Chondrocyte (in vitro differentiated cells): ENCODE results near the gene OR5A2. TPM values are rescaled to one million over a fixed set of nuclear protein-coding genes. Genes with fewer than 3 reads are reported as not detected.

Experiments used
- DNase-seq: peaks from one replicate; pipeline ENCODE4 v3.0.0; 2021; ENCODE audit warnings: mixed read lengths, low spot score
- H3K27ac Mint-ChIP-seq: one replicate; pipeline ENCODE4 v1.8.0; 2021; ENCODE audit warnings: mild to moderate bottlenecking, moderate library complexity, mixed read lengths; ENCODE audit not compliant: unreplicated experiment
- H3K27me3 Mint-ChIP-seq: 2 replicates; pipeline ENCODE4 v1.8.0; 2021; ENCODE audit warnings: low read depth, mixed read lengths
- H3K36me3 Mint-ChIP-seq: 2 replicates; pipeline ENCODE4 v1.8.0; 2021; ENCODE audit warnings: low read depth, mixed read lengths
- H3K4me1 Mint-ChIP-seq: 2 replicates; pipeline ENCODE4 v1.8.0; 2021; ENCODE audit warnings: low read depth, mild to moderate bottlenecking, mixed read lengths
- H3K4me3 Mint-ChIP-seq: one replicate; pipeline ENCODE4 v1.8.0; 2021; ENCODE audit warnings: mild to moderate bottlenecking, moderate library complexity, mixed read lengths; ENCODE audit not compliant: unreplicated experiment
- H3K9me3 Mint-ChIP-seq: 2 replicates; pipeline ENCODE4 v1.8.0; 2021; ENCODE audit warnings: low read depth, mixed read lengths
- CTCF ChIP-seq: fragments of 200-600 bp; sonication (generic); IDR thresholded peaks from 2 replicates; pipeline ENCODE4 v1.5.0; 2021; ENCODE audit warnings: antibody characterized with exemption, mild to moderate bottlenecking, moderate library complexity
- long read RNA-seq: library from polyadenylated mRNA; stranded (forward); transcript quantifications from one replicate; pipeline ENCODE4 v2.0.0, GENCODE V29; 2021
- total RNA-seq: library from RNA; stranded (reverse); gene quantifications from 3 replicates; pipeline ENCODE4 v1.2.1, GENCODE V29; 2021

OR5A2 gene, protein sequence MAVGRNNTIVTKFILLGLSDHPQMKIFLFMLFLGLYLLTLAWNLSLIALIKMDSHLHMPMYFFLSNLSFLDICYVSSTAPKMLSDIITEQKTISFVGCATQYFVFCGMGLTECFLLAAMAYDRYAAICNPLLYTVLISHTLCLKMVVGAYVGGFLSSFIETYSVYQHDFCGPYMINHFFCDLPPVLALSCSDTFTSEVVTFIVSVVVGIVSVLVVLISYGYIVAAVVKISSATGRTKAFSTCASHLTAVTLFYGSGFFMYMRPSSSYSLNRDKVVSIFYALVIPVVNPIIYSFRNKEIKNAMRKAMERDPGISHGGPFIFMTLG
- total RNA-seq = not detected in 3 replicates
- long read RNA-seq = 0 reads

DNA sequence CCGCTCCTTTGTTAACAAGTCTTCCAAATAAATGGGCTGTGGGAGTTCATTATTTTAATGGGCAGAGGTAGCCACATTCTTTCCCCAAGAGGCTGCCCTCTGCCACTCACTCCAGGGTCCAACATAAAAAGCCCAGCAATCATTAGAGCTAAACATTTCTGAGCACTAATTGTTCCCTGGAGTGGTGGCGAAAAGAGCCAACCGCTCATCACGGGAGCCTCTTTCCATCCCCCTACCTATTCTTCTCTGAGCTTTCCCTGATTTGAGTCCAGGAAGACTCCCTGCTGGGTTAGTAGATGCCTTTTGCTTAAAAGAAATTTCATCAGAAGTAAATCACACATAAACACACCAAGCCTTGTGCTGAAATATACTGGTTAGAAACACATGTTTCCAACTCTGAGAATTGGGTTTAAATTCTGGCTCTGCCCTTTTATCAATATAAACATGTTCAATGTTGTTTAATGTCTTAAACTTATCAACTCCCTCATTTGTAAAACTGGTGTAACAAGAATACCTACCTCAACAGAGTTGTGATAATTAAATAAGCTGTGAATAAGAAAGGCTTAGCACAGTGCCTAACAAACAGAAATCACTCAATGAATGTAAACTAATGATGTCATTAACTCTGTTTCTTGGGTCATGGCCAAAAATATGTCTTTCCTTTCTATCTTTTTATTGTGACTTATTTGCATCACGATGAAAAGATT is at the start of gene OR5A2:
TSS of gene OR5A2 (minus strand) at position 53 of the 707 bp plus-strand sequence. CDS start 3,460 bp downstream, outside the sequence.
- H3K4me3 Mint-ChIP-seq = no peak within 1 kb of the TSS
- H3K9me3 Mint-ChIP-seq = no peaks in the 10 kb centered on the region
- no peak for TF ChIP-seq CTCF
- no peaks in the 10 kb centered on the region for H3K4me1 Mint-ChIP-seq
- H3K27me3 Mint-ChIP-seq = peaks cover 22% of the 10 kb centered on the region
- no peak within 1 kb of the TSS for H3K27ac Mint-ChIP-seq
- no peak for DNase-seq
- H3K36me3 Mint-ChIP-seq = no peaks in the 10 kb centered on the region

DNA sequence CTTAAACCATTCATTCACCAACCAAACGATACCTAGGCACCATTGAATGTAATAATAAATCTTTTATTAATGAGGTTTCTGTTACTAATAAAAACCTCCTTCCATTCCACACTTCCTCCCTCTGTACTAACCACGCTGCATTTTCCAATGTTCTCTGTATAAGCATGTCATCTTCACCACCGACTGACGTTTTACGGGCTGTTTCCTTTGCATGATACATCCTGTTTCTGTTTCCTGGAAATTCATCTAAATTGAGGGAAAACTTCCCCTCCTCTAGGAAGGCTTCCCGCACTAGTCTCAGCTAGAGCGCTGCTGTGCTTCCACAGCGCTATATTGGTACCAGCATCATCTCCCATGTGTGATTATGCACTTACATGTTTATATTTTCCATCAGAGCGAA is 49.0 kb upstream of the OR5A2 start:
- H3K9me3 Mint-ChIP-seq = no peaks in the 10 kb centered on the region
- no peak overlapping the region for H3K27ac Mint-ChIP-seq
- no peak overlapping the region for H3K4me3 Mint-ChIP-seq
- no peaks in the 10 kb centered on the region for H3K36me3 Mint-ChIP-seq
- no peak for DNase-seq
- H3K27me3 Mint-ChIP-seq = peaks cover 13% of the 10 kb centered on the region
- no peak for TF ChIP-seq CTCF
- H3K4me1 Mint-ChIP-seq = no peaks in the 10 kb centered on the region

DNA sequence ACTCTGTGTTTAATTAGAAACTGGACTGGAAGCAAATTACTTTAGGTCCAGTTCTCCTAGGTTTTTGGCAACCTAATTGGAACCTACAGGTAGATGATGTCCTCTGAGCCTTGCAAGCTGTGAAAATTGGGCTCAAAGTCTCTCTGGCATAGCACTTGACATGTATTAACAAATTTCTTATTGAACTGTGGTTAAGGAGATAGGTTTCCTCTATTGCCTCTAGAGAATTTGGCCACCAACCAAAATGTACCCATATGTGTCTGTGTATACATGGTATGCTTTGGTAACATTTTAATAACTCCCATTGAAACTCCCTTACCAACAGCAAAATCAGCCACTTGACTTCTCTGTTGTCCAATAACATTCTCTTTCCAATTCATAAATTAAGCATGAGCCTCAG is 46.8 kb upstream of the OR5A2 start, which contains the start of gene OR4D10:
TSS of gene OR4D10 (plus strand) at position 301 of the 400 bp plus-strand sequence. CDS start 4,115 bp downstream, outside the sequence.
- no peak for DNase-seq
- H3K9me3 Mint-ChIP-seq = no peaks in the 10 kb centered on the region

DNA sequence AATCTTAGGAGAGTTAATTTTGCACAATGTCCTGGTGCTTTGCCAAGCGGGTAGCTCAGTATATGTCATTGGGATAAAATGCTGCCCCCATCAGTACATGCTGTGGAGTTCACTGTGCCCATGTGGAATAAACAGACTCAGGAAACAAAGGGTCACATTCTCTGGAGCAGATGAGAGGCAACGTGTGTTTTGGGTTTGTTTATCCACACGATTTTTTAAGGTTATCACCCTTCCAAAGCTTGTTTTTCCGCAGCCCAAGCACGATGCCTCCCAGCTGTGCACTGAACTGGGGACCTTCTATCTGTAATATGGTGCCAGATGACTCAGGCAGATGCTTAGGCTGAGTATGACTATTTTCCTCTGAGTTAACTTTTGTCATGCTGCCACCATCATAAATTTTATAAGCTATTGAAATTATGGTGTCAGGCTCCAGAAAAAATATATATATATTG is 37.0 kb upstream of the OR5A2 start:
- Mint-ChIP-seq H3K27ac (no peak overlapping the region), H3K27me3 (peaks cover 9% of the 10 kb centered on the region), H3K36me3 (no peaks in the 10 kb centered on the region), H3K9me3 (no peaks in the 10 kb centered on the region), H3K4me3 (no peak overlapping the region), H3K4me1 (no peaks in the 10 kb centered on the region)
- TF ChIP-seq CTCF = no peak
- DNase-seq = no peak

More for the DNA sequence above, 46.8 kb upstream of the OR5A2 start, which contains the start of gene OR4D10:
- H3K27ac Mint-ChIP-seq = no peak within 1 kb of the TSS
- TF ChIP-seq CTCF = no peak
- no peak within 1 kb of the TSS for H3K4me3 Mint-ChIP-seq
- no peaks in the 10 kb centered on the region for H3K36me3 Mint-ChIP-seq
- no peaks in the 10 kb centered on the region for H3K4me1 Mint-ChIP-seq
- H3K27me3 Mint-ChIP-seq = peaks cover 12% of the 10 kb centered on the region

GRCh38 chr11:59459916-59460315 is 33.7 kb upstream of the OR5A2 start:
- peaks cover 10% of the 10 kb centered on the region for H3K27me3 Mint-ChIP-seq
- no peak for DNase-seq
- H3K27ac Mint-ChIP-seq = no peak overlapping the region
- H3K9me3 Mint-ChIP-seq = no peaks in the 10 kb centered on the region
- no peaks in the 10 kb centered on the region for H3K4me1 Mint-ChIP-seq
- no peaks in the 10 kb centered on the region for H3K36me3 Mint-ChIP-seq
- no peak for TF ChIP-seq CTCF
- no peak overlapping the region for H3K4me3 Mint-ChIP-seq
